Smooth muscle cell (in vitro differentiated cells): ENCODE measurements around the gene PRUNE2. TPM values are rescaled to one million over a fixed set of nuclear protein-coding genes. Genes with fewer than 3 reads are reported as not detected.

Experiments
- DNase-seq: peaks from one replicate; lab custom pipeline; 2025; ENCODE audit not compliant: unreplicated experiment; lab: John Stamatoyannopoulos, UW
- H2AFZ ChIP-seq: fragments of 200-600 bp; sonication (generic); 2 replicates; pipeline ENCODE4 v1.6.0; 2016; ENCODE audit warnings: antibody characterized with exemption, low read depth, mild to moderate bottlenecking
- H3F3A ChIP-seq: fragments of 200-600 bp; sonication (generic); 2 replicates; pipeline ENCODE4 v1.6.0; 2017; ENCODE audit warnings: antibody characterized with exemption, low read depth
- H3K27ac ChIP-seq: fragments of 200-600 bp; sonication (generic); 2 replicates; pipeline ENCODE4 v1.5.1; 2016; ENCODE audit warnings: low read depth, mild to moderate bottlenecking
- H3K27me3 ChIP-seq: fragments of 200-600 bp; sonication (generic); 2 replicates; pipeline ENCODE4 v1.6.1; 2016; ENCODE audit warnings: low read depth, mild to moderate bottlenecking
- H3K36me3 ChIP-seq: fragments of 200-600 bp; sonication (generic); 2 replicates; pipeline ENCODE4 v1.5.1; 2016; ENCODE audit warnings: low read depth
- H3K4me1 ChIP-seq: fragments of 200-600 bp; sonication (generic); 2 replicates; pipeline ENCODE4 v1.5.1; 2016; ENCODE audit warnings: low read depth
- H3K4me2 ChIP-seq: fragments of 200-600 bp; sonication (generic); 2 replicates; pipeline ENCODE4 v1.6.0; 2016; ENCODE audit warnings: mild to moderate bottlenecking
- H3K4me3 ChIP-seq: fragments of 200-600 bp; sonication (generic); 2 replicates; pipeline ENCODE4 v1.5.1; 2016; ENCODE audit warnings: mild to moderate bottlenecking
- H3K79me2 ChIP-seq: fragments of 200-600 bp; sonication (generic); 2 replicates; pipeline ENCODE4 v1.6.0; 2016; ENCODE audit warnings: low read depth, mild to moderate bottlenecking
- H3K9ac ChIP-seq: fragments of 200-600 bp; sonication (generic); 2 replicates; pipeline ENCODE4 v1.6.0; 2016; ENCODE audit warnings: low read depth
- H3K9me3 ChIP-seq: fragments of 200-600 bp; sonication (generic); replicated peaks from 2 replicates; pipeline ENCODE4 v1.5.1; 2016; ENCODE audit warnings: low read depth
- H4K20me1 ChIP-seq: fragments of 200-600 bp; sonication (generic); 2 replicates; pipeline ENCODE4 v1.6.0; 2016; ENCODE audit warnings: low read depth
- CTCF ChIP-seq: fragments of 200-600 bp; sonication (generic); IDR thresholded peaks from 2 replicates; pipeline ENCODE4 v1.5.1; 2017; ENCODE audit warnings: borderline replicate concordance, mild to moderate bottlenecking, antibody characterized with exemption; ENCODE audit not compliant: insufficient read depth, poor library complexity, severe bottlenecking
- WGBS: methylation state at CpG from one replicate; pipeline ENCODE4 v1.1.7; 2016; ENCODE audit warnings: low lambda C conversion rate; 5-methylcytosine and 5-hydroxymethylcytosine counted together
- polyA plus RNA-seq: library from polyadenylated mRNA; unstranded; fragments of >200 nt; fragmentation: Nextera tagmentation; extraction: Ambion mirVana; gene quantifications from 2 replicates; pipeline ENCODE4 v1.2.1, GENCODE V29; 2016
- total RNA-seq: library from RNA; depleted of rRNA; stranded (reverse); fragments of >200 nt; gene quantifications from 2 replicates; pipeline ENCODE4 v1.2.3, GENCODE V29; 2014

The PRUNE2 gene
- total and polyA plus RNA-seq, 2 experiments from 2014 or later = 0.79 to 1.9 TPM

- Histone ChIP-seq H3K27me3 (no peaks in the 10 kb centered on the region), H3F3A (no peaks in the 10 kb centered on the region), H3K9me3 (no peaks in the 10 kb centered on the region), H3K36me3 (no peaks in the 10 kb centered on the region), H3K4me2 (no peak overlapping the region), H3K9ac (no peak overlapping the region), H3K4me3 (no peak overlapping the region), H3K4me1 (no peaks in the 10 kb centered on the region), H4K20me1 (no peaks in the 10 kb centered on the region), H2AFZ (no peak overlapping the region), H3K79me2 (no peaks in the 10 kb centered on the region), H3K27ac (no peak overlapping the region)
- WGBS = 68% methylated on average over 4 of the region's 4 CpGs
- no peak for TF ChIP-seq CTCF
- DNase-seq = no peak
Measured at GRCh38 chr9:76718166-76718565, 187.7 kb downstream of the PRUNE2 start.

- Histone ChIP-seq H3K27me3 (no peaks in the 10 kb centered on the region), H3K9me3 (no peaks in the 10 kb centered on the region), H3K4me2 (no peak overlapping the region), H4K20me1 (no peaks in the 10 kb centered on the region), H2AFZ (no peak overlapping the region), H3K79me2 (no peaks in the 10 kb centered on the region), H3F3A (no peaks in the 10 kb centered on the region), H3K4me3 (no peak overlapping the region), H3K36me3 (no peaks in the 10 kb centered on the region), H3K4me1 (no peaks in the 10 kb centered on the region), H3K9ac (no peak overlapping the region), H3K27ac (no peak overlapping the region)
- no peak for TF ChIP-seq CTCF
- WGBS = 53% methylated on average over 5 of the region's 5 CpGs
- no peak for DNase-seq
Measured at GRCh38 chr9:76717613-76718012, 188.3 kb downstream of the PRUNE2 start.

- H3K27ac ChIP-seq = no peak overlapping the region
- H2AFZ ChIP-seq = no peak overlapping the region
Measured at GRCh38 chr9:76717176-76717575, 188.7 kb downstream of the PRUNE2 start.

More at GRCh38 chr9:76717176-76717575, 188.7 kb downstream of the PRUNE2 start:
- no peaks in the 10 kb centered on the region for H3K79me2 ChIP-seq
- H3F3A ChIP-seq = no peaks in the 10 kb centered on the region
- no peak overlapping the region for H3K4me2 ChIP-seq
- no peaks in the 10 kb centered on the region for H3K36me3 ChIP-seq
- H3K4me3 ChIP-seq = no peak overlapping the region
- DNase-seq = no peak
- H4K20me1 ChIP-seq = no peaks in the 10 kb centered on the region
- 89% methylated on average over 5 of the region's 5 CpGs for WGBS
- no peak overlapping the region for H3K9ac ChIP-seq
- no peak for TF ChIP-seq CTCF
- H3K27me3 ChIP-seq = no peaks in the 10 kb centered on the region
- H3K4me1 ChIP-seq = no peaks in the 10 kb centered on the region
- H3K9me3 ChIP-seq = no peaks in the 10 kb centered on the region
